ENCODE measurements around the gene PDGFB.
"Not testable (repeated sequence)": the region's sequence is repeated elsewhere in the genome, so short reads cannot be mapped to it uniquely, and the experiment has no call there.

The PDGFB gene

DNA sequence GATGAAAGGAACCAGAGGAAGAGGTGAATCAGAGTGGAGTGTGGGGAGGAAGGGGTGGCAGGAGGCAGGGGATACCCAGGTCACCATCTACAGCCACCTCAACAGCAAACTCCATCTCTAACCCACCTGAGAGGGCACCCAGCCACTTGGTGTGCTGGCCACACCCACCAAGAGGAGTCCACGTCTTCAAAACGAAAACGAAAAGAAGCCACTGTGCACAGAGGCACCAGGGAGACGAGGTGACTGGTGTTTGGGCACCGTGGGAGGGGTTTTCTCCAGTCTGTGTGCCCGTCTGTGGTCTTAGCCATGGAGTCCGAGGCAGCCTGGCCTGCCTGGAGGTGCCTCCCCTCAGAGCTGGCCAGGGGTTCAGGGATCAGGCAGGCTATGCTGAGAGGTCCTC, 20.2 kb downstream of the PDGFB start:
- H3K27ac Mint-ChIP-seq: no peak overlapping the region
- H3K9me3 Mint-ChIP-seq: peaks cover 5% of the 10 kb centered on the region
- peaks cover 2% of the 10 kb centered on the region for H3K36me3 Mint-ChIP-seq
- H3K4me3 Mint-ChIP-seq: no peak overlapping the region
- peaks cover 14% of the 10 kb centered on the region for H3K4me1 Mint-ChIP-seq
- H3K27me3 Mint-ChIP-seq: peaks cover 33% of the 10 kb centered on the region
- ATAC-seq (ENCODE audit: low read depth) (peak; percentile 35), DNase-seq (ENCODE audit: low spot score in 2 of 2) (no peak)

DNA sequence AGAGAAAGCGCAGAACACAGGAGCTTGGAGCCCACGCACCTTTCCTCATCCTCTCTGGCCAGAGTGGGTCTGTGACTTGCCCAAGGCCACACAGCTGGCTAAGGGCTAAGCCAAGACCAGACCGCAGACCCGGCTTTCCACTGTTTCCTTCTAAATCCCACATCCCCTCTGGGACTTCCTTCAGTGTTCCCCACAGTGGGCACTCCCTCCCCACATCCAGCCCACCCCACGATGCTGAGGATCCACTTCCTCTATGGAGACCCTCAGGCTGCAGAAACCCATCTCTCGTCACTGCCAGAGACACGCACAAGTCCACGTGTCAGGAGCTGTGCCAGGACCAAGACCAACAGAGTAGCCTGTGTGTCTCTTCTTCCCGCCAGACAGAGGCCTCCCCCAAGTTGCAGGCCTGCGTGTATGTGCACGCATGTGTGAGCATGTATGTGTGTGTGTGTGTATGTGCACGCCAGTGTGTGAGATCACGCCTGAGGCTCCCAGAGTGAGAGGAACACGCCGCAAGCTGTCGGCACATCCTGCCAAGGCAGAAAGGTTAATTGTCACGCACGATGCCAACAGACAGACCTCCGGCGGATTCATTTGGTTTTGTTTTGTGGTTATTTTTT, 21.6 kb downstream of the PDGFB start:
- DNase-seq (ENCODE audit: low spot score in 2 of 2): no peak
- peaks cover 2% of the 10 kb centered on the region for H3K36me3 Mint-ChIP-seq
- H3K27me3 Mint-ChIP-seq: peaks cover 28% of the 10 kb centered on the region
- peak; percentile 35 for ATAC-seq (ENCODE audit: low read depth)
- no peak overlapping the region for H3K27ac Mint-ChIP-seq
- H3K4me1 Mint-ChIP-seq: peaks cover 14% of the 10 kb centered on the region
- H3K4me3 Mint-ChIP-seq: no peak overlapping the region
- H3K9me3 Mint-ChIP-seq: peaks cover 5% of the 10 kb centered on the region

DNA sequence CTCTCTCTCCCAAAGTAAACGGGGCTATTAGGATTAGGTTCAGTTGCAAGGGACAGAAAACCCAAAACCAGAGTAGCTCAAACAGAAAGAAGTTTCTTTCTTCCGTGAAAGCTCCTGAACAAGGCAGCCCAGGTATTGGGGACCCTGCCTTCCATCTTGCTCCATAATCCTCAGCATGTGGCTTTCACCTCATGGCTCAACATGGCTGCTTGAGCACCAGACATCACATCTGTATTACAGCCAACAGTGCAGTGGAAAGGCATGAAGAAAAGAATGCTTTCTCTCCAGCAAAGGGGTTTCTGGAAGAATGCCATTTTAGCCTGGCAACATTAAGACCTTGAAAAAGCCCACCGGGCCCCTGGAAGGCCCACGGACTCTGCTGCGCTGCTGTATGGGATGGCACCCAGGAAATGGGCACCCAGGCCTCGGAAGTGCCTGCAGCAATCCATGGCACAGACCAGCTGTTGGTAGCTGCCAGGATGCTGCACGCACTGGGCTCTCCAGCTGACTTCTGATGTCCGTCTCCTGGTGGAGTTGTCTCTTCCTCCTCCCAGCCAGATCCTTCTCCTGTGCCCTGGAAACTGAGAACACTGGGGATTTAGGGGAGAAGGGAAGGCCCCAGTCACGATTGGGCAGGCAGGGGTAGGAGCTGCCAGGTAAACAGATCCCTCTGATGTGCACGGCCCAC, 22.6 kb downstream of the PDGFB start:
- no peak overlapping the region for H3K4me3 Mint-ChIP-seq
- H3K9me3 Mint-ChIP-seq: peaks cover 5% of the 10 kb centered on the region
- H3K27ac Mint-ChIP-seq: no peak overlapping the region
- peaks cover 2% of the 10 kb centered on the region for H3K36me3 Mint-ChIP-seq
- DNase-seq (ENCODE audit: low spot score in 2 of 2) (no peak), ATAC-seq (ENCODE audit: low read depth) (no peak)
- H3K4me1 Mint-ChIP-seq: peaks cover 14% of the 10 kb centered on the region
- H3K27me3 Mint-ChIP-seq: peaks cover 30% of the 10 kb centered on the region

DNA sequence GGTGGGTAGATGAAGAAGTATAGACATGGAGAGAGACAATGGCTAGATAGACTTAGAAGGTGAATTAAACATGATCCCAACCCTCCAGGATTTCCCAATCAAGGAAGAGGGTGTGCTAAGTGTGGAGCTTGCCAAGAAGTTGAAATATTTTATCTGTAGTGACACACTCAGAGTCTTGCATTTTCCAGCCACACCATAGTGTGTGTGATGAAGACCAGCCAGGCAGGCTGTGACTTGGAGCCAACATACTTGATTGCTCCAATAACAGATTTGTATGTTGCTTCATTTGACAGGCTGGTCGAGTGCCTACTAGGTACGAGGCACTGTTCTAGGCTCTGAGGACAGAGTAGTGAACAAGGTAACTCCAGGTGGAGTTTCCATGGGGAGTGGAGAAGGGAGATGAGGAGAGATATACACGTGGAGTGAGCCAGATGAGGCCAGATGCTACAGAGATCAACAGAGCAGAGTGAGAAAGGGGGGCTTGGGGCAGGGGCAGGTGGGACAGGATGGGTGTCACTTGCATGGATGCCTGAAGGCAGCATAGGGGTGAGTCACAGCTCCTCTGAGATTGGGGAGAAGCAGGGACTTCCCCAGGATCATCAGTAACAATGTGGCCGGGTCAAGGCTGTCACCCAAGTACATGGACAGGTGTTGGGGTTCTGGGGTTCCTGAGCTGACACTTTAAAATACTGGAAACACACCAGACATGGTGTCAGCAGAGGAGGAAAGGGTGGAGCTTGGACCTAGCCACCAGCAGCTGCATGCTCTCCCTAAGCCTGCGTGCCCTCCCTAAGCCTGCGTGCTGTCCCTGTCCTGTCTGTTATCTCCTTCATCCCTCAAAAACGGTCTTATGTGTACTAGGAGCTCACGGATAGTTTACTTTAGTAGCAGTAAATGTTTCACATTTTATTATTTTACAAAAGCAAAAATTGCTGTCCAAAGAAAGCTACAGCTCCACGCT, 23.6 kb downstream of the PDGFB start:
- Mint-ChIP-seq H3K27ac (no peak overlapping the region), H3K4me3 (no peak overlapping the region), H3K9me3 (peaks cover 7% of the 10 kb centered on the region), H3K27me3 (peaks cover 31% of the 10 kb centered on the region), H3K36me3 (peaks cover 2% of the 10 kb centered on the region), H3K4me1 (peaks cover 14% of the 10 kb centered on the region)
- ATAC-seq (ENCODE audit: low read depth) (peak; percentile 21), DNase-seq (ENCODE audit: low spot score in 2 of 2) (no peak)

DNA sequence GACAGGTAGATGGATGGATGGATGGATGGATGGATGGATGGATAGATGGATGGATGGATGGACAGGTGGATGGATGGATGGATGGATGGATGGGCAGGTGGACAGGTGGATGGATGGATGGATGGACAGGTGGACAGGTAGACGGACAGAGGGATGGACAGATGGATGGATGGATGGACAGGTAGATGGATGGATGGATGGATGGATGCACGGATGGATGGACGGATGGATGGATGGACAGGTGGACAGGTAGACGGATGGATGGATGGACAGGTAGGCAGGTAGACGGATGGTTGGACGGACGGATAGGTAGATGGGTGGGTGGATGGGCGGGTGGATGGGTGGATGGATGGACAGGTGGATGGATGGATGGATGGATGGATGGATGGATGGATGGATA, 24.3 kb downstream of the PDGFB start:
- Mint-ChIP-seq H3K27ac (no peak overlapping the region), H3K27me3 (peaks cover 32% of the 10 kb centered on the region), H3K4me1 (peaks cover 14% of the 10 kb centered on the region), H3K9me3 (peaks cover 7% of the 10 kb centered on the region), H3K4me3 (no peak overlapping the region), H3K36me3 (peaks cover 2% of the 10 kb centered on the region)
- no peak for DNase-seq (ENCODE audit: low spot score in 2 of 2)
- no peak for ATAC-seq (ENCODE audit: low read depth)

DNA sequence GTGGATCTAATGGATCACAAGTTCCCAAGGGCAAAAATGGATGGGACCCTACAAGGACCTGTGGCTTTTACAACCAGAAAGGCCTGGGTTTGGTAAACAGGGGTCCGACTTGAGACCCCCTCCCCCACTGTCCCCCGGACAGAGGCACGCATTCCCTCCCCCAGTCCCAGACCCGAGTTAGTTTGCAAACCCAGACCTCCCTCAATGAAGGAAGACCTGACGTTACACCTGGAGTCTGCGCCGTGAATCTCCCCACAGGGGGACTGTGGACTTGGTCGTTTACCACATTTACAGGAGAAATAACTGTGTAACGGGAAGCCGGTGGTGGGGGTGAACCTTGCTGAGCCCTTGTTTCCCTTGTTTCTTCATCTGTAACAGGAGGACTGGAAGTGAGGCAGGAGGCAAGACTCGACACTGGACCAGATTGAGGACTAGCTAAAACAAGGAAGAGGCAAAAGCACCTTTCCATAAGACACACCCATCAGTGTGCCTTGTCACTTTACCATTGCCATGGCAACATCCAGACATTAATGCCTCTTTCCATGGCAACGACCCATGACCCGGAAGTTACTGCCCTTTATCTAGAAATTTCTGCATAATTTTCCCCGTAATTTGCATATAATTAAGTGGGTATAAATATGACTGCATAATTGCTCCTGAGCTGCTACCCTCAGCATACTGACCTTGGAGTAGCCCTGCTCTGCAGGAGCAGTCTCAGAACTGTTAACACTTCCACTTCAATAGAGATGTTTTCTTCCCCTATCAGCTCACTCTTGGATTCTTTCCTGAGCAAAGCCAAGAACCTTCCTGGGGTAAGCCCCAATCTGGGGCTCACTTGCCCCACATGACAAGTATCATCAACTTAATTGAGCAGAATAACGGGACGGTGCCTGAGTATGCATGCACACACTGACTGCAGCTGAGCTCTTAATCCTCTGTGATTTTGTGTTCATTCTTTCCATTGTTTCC, 25.4 kb downstream of the PDGFB start:
- Mint-ChIP-seq H3K4me3 (no peak overlapping the region), H3K9me3 (peaks cover 7% of the 10 kb centered on the region), H3K27me3 (peaks cover 33% of the 10 kb centered on the region), H3K27ac (no peak overlapping the region), H3K4me1 (peaks cover 13% of the 10 kb centered on the region), H3K36me3 (peaks cover 2% of the 10 kb centered on the region)
- ATAC-seq (ENCODE audit: low read depth) (peak; percentile 27), DNase-seq (ENCODE audit: low spot score in 2 of 2) (no peak)

DNA sequence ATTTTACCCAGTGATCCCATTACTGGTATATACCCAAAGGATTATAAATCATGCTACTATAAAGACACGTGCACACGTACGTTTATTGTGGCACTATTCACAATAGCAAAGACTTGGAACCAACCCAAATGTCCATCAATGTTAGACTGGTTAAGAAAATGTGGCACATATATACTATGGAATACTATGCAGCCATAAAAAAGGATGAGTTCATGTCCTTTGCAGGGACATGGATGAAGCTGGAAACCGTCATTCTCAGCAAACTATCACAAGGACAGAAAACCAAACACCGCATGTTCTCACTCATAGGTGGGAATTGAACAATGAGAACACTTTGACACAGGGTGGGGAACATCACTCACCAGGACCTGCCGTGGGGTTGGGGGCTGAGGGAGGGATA, 26.4 kb downstream of the PDGFB start:
- not testable (repeated sequence) for DNase-seq (ENCODE audit: low spot score in 2 of 2); H3K27ac Mint-ChIP-seq; H3K4me3 Mint-ChIP-seq; H3K9me3 Mint-ChIP-seq; ATAC-seq (ENCODE audit: low read depth); H3K36me3 Mint-ChIP-seq
- Mint-ChIP-seq H3K27me3 (peaks cover 36% of the 10 kb centered on the region), H3K4me1 (peaks cover 10% of the 10 kb centered on the region)

DNA sequence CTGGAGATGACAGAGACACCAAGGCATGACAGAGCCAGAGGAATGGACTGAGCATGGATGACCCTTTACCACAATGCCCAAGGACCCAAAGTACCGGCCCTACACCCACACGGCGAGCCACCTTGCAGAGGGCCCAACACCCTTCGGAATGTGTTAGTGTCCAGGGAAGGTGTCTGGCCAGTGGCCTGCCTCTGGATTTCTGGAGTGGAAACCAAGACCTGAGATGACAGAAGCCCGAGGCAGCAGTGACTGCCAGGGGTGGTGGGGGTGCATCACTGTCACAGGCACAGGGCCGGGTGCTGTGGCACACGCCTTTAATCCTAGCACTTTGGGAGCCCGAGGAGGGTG, 28.7 kb downstream of the PDGFB start:
- peaks cover 7% of the 10 kb centered on the region for H3K9me3 Mint-ChIP-seq
- peaks cover 33% of the 10 kb centered on the region for H3K27me3 Mint-ChIP-seq
- H3K4me3 Mint-ChIP-seq: no peak overlapping the region
- ATAC-seq (ENCODE audit: low read depth) (no peak), DNase-seq (ENCODE audit: low spot score in 2 of 2) (no peak)
- H3K27ac Mint-ChIP-seq: no peak overlapping the region
- H3K36me3 Mint-ChIP-seq: peaks cover 2% of the 10 kb centered on the region
- H3K4me1 Mint-ChIP-seq: peaks cover 6% of the 10 kb centered on the region

DNA sequence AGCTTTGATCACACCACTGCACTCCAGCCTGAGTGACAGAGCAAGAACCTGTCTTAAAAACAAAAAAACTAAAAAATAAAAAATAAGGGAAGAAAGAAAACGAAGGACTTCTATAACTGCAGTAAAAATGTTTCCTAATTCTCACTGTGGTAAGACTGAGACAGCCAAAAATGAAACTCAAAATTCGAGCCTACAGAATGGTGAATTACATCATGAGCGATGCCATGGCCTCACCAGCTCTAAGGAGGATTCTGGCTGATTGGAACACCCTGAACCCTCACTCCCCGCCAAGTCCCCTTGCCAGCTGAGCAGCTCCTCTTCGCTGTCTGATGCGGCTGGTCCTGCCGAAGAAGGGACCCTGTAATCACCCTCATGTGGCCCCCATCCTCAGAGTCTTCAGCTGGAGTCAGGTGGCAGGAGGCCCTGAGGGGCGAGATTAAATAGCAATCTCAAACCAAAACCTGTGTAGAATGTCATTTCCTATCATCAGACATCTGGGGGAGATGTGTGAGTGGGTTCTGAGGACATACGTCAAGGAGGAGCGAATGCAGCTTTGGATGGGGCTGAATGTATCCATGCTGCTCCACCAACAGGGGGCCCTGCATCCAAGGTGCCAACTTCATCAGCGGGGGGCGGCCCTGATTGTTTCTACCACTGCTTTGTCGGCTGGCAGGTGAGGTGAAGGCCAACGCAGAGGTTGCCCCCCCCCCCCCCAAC, 29.2 kb downstream of the PDGFB start:
- H3K27me3 Mint-ChIP-seq: peaks cover 31% of the 10 kb centered on the region
- ATAC-seq (ENCODE audit: low read depth) (no peak), DNase-seq (ENCODE audit: low spot score in 2 of 2) (no peak)
- H3K27ac Mint-ChIP-seq: no peak overlapping the region
- H3K36me3 Mint-ChIP-seq: peaks cover 2% of the 10 kb centered on the region
- peaks cover 5% of the 10 kb centered on the region for H3K9me3 Mint-ChIP-seq
- H3K4me1 Mint-ChIP-seq: peaks cover 6% of the 10 kb centered on the region
- H3K4me3 Mint-ChIP-seq: no peak overlapping the region

DNA sequence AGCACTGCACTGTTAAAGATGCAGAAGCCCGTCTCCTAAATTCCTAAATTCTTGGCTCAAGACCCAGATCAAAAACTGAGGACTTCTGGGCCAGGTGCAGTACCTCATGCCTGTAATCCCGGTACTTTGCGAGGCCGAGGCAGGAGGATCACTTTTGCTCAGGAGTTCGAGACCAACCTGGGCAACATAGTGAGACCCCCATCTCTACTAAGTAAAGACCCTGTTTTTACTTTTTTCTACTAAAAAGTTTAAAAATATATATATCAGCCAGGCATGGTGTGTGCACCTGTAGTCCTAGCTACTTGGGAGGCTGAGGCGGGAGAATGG, 29.7 kb downstream of the PDGFB start:
- ATAC-seq (ENCODE audit: low read depth) (no peak), DNase-seq (ENCODE audit: low spot score in 2 of 2) (no peak)
- peaks cover 2% of the 10 kb centered on the region for H3K9me3 Mint-ChIP-seq
- peaks cover under 1% of the 10 kb centered on the region for H3K36me3 Mint-ChIP-seq
- H3K27ac Mint-ChIP-seq: no peak overlapping the region
- no peak overlapping the region for H3K4me3 Mint-ChIP-seq
- peaks cover 2% of the 10 kb centered on the region for H3K4me1 Mint-ChIP-seq
- peaks cover 26% of the 10 kb centered on the region for H3K27me3 Mint-ChIP-seq

DNA sequence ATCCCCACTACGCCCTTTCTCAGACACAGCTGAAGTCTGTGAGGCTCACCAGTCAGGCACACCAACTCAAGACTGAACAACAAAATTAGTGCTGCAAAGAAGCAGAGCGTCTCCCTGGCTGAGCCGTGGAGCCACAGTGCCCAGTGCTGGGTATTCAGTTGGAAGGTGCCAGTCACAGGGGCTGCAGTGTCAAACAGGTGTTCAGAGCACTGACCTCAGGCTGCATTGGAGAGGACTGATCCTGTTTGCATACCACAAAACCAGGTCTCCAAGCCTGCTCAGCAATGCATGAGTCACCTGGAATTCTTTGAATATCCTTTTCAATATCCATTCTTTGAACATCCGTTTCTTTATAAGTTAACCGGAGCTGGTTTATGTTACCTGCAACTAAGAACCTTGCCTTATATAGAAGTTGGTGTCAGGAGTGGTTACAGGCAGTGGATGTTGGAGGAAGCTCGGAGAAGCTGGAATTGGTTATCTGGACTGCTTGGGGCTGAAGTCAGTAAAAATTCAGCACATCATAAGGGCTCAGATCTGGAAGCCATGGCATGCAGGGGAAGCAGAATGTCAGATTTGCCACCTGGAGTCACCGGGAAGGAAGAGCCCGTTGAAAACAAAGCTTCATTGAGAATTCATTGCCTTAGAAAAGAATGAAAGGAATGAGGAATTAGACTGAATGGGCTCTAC, 30.3 kb downstream of the PDGFB start:
- Mint-ChIP-seq H3K36me3 (no peaks in the 10 kb centered on the region), H3K4me1 (no peaks in the 10 kb centered on the region), H3K9me3 (peaks cover 2% of the 10 kb centered on the region), H3K27me3 (peaks cover 24% of the 10 kb centered on the region), H3K27ac (no peak overlapping the region), H3K4me3 (no peak overlapping the region)
- DNase-seq (ENCODE audit: low spot score in 2 of 2) (no peak), ATAC-seq (ENCODE audit: low read depth) (no peak)

DNA sequence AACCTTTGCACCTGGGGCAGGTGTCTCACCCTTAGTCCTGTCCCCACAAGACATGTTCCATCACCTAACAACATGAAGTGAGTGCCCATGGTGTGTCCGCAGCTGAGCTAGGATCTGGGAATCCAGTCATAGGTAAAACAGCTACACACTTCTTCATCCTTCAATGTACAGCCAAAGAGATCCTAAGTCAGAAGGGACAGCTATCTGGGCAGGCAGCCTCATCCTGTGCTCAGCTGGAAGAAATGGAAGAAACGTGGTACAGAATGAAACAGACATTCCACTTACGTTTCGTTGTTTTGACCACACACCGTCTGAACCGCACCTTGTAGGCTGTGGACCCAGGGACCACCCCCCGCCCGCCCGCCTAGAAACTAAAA, 30.8 kb downstream of the PDGFB start:
- H3K27ac Mint-ChIP-seq: no peak overlapping the region
- peaks cover 2% of the 10 kb centered on the region for H3K9me3 Mint-ChIP-seq
- H3K36me3 Mint-ChIP-seq: no peaks in the 10 kb centered on the region
- peaks cover 24% of the 10 kb centered on the region for H3K27me3 Mint-ChIP-seq
- no peak for ATAC-seq (ENCODE audit: low read depth)
- H3K4me1 Mint-ChIP-seq: no peaks in the 10 kb centered on the region
- H3K4me3 Mint-ChIP-seq: no peak overlapping the region
- DNase-seq (ENCODE audit: low spot score in 2 of 2): no peak
